BE2C (cell line): Measurements from ENCODE around the gene LAMA2.

Experiments used
- DNase-seq: peaks from one replicate; pipeline ENCODE4 v3.0.0-alpha.2; 2020
- H3K27me3 ChIP-seq: fragments of 250-450 bp; sonication (Bioruptor Pico); 2 replicates; pipeline ENCODE4 v1.5.1; 2020; ENCODE audit warnings: mild to moderate bottlenecking
- H3K36me3 ChIP-seq: fragments of 250-450 bp; sonication (Bioruptor Pico); 2 replicates; pipeline ENCODE4 v1.5.1; 2020; ENCODE audit warnings: mild to moderate bottlenecking
- H3K4me1 ChIP-seq: fragments of 250-450 bp; sonication (Bioruptor Pico); 2 replicates; pipeline ENCODE4 v1.5.1; 2020
- H3K4me3 ChIP-seq: 2 replicates; pipeline ENCODE4 v1.5.1; 2011; ENCODE audit warnings: low read depth, low read length
- H3K9me3 ChIP-seq: fragments of 250-450 bp; sonication (Bioruptor Pico); 2 replicates; pipeline ENCODE4 v1.5.1; 2020
- TF ChIP-seq, protein P1 (sequence below): IDR thresholded peaks from 2 replicates; pipeline ENCODE4 v1.5.1; 2012; ENCODE audit warnings: mild to moderate bottlenecking, low read depth, low read length

The LAMA2 gene

DNA sequence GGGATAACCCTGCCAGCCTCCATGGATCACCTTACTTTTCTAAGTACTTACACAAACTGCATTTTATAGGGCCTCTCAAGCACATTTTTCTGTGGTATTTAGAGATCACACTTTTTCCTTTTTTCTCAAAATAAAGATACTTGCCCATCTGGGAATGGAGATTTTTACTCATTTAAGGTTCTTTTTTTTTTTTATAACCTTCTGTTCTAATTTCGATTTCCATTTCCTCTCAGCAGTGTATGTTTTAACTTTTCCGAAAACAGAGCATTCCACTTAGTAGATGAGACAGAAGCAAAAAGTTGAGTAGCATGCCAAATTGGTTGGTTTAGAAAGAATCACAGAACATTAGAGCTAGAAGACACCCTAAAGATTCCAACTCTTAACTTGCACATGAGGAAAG is 612.7 kb downstream of the LAMA2 start:
- Histone ChIP-seq H3K9me3 (no peaks in the 10 kb centered on the region), H3K27me3 (no peaks in the 10 kb centered on the region; the same call in 1 of the 2 replicates), H3K36me3 (no peaks in the 10 kb centered on the region), H3K4me1 (peaks cover 2% of the 10 kb centered on the region; the same call in 1 of the 2 replicates), H3K4me3 (no peak overlapping the region)
- TF ChIP-seq, protein P1, sequence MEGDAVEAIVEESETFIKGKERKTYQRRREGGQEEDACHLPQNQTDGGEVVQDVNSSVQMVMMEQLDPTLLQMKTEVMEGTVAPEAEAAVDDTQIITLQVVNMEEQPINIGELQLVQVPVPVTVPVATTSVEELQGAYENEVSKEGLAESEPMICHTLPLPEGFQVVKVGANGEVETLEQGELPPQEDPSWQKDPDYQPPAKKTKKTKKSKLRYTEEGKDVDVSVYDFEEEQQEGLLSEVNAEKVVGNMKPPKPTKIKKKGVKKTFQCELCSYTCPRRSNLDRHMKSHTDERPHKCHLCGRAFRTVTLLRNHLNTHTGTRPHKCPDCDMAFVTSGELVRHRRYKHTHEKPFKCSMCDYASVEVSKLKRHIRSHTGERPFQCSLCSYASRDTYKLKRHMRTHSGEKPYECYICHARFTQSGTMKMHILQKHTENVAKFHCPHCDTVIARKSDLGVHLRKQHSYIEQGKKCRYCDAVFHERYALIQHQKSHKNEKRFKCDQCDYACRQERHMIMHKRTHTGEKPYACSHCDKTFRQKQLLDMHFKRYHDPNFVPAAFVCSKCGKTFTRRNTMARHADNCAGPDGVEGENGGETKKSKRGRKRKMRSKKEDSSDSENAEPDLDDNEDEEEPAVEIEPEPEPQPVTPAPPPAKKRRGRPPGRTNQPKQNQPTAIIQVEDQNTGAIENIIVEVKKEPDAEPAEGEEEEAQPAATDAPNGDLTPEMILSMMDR, result no peak
- no peak for DNase-seq

DNA sequence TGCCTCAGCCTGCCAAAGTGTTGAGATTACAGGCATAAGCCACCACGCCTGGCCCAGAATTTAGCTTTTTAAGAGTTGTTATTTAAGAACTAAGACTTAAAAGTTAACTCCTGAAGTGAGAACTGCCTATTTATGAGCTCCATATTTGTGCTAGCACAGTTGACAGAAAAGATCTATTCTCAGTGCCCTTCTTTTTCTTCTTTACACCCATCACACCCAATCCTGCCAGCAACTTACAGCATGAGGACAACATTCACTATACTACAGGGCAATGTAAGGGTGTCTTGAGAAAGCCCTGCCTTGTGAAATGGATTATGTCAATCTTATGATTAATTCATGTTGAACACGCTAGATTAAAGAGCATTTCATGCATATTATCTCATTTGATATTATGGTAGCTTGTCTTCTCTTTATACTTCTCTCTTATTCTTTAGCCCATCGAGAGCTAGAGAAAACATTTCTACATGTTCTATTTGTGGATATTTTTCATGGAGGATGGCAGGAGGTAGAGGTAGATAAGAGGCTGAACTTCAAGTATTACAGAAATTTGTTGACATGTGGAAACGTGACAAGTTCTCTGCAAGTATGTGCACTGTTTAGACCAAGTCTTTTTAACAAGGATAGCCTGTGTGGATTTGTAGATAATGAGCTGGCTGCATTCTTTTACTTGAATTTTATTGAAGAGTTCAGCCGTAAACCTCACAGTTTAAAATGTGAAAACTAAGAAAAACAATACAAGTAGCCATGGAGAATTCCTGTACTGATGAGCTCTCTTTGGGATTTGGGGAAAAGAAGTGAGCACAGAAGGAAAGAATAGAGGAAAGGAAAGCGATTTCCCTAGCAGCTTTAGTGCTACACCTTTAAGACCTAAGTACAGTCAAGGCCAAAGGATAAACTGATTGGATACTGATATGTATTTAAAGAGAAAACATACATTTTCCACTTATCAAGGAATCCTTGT is 614.8 kb downstream of the LAMA2 start:
- Histone ChIP-seq H3K4me1 (peaks cover 10% of the 10 kb centered on the region; the same call in 1 of the 2 replicates), H3K4me3 (no peak overlapping the region), H3K9me3 (no peaks in the 10 kb centered on the region), H3K36me3 (no peaks in the 10 kb centered on the region), H3K27me3 (no peaks in the 10 kb centered on the region; the same call in 1 of the 2 replicates)
- TF ChIP-seq, protein P1, result no peak
- no peak for DNase-seq

DNA sequence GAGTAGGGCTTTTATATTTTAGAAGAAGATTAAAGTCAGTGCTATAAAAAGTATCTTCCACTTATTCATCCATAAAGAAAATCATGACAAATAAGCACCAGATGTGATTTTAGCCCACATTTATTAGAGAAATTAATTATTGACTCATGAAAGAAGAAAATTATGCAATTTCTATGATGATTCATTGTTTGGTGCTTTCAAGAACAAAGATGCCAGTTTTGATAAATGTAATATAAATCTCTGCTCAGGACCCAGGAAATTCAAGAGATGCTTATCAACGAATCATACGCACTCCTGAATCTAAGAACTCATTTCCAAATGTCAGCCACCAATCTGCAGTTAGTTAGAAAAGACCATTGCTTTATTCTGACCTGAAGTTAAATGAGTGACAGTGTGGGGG is 615.6 kb downstream of the LAMA2 start:
- Histone ChIP-seq H3K27me3 (no peaks in the 10 kb centered on the region; the same call in 1 of the 2 replicates), H3K4me1 (peaks cover 10% of the 10 kb centered on the region; the same call in 1 of the 2 replicates), H3K9me3 (no peaks in the 10 kb centered on the region), H3K4me3 (no peak overlapping the region), H3K36me3 (no peaks in the 10 kb centered on the region)
- TF ChIP-seq, protein P1, result no peak
- DNase-seq, result no peak

DNA sequence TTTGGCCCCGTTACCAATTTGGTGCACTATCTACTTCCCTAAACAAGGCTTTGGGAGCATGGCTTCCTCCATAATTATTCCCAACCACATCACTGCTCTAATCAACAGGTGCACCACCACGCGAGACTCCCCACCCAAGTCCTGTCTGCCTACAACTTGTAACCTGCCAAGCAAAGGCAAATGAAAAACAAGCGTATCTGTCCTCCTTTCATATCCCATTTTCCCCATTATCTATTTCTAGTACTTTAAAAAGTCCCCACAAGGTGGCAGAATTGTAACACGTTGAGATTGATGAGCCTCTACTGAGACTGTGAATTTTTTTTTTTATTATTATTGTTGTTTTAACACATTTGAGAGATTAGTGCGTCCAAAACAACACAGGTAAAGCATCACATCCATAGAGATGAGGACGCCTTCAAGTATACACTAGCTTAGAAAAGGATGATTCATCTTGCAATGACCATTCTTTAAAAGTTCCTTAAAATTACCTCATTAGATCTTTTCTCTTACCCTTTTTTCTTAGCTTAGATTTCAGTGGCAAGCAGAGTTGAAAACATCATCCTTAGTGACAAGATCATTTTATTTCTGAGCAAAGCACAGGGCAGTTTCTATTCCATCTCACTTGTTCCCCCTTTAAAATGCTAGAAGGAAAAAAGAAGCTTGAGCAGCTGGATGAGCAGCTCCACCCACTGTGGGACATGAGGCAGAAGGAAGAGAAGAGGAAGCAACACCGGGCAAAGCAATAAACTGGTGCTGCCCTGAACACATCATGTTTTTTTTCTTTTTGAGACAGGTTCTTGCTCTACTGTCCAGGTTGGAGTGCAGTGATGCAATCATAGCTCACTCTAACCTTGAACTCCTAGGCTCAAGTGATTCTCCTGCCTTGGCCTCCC is 616.3 kb downstream of the LAMA2 start:
- H3K36me3 ChIP-seq, result no peaks in the 10 kb centered on the region
- no peak for DNase-seq
- H3K9me3 ChIP-seq, result no peaks in the 10 kb centered on the region
- H3K27me3 ChIP-seq, result no peaks in the 10 kb centered on the region; the same call in 1 of the 2 replicates
- peaks cover 10% of the 10 kb centered on the region; the same call in 1 of the 2 replicates for H3K4me1 ChIP-seq
- TF ChIP-seq, protein P1, result peak; percentile 55
- H3K4me3 ChIP-seq, result no peak overlapping the region

DNA sequence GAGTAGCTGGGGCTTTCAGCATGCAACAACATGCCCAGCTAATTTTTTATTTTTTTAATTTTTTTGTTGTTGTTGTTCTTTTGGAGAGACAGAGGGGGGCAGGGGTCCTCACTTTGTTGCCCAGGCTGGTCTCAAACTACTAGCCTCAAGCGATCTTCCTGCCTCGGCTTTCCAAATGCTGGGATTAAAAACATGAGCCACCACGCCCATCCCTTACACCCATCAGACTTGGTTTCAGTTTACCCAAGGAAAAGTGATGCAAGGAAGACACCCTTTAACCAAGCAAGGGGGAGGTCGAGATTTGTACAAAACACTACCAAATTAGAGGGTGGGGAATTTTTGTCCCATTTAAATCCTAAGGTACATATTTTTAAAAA is 616.9 kb downstream of the LAMA2 start:
- Histone ChIP-seq H3K27me3 (no peaks in the 10 kb centered on the region; the same call in 1 of the 2 replicates), H3K36me3 (no peaks in the 10 kb centered on the region), H3K9me3 (no peaks in the 10 kb centered on the region), H3K4me3 (no peak overlapping the region), H3K4me1 (peaks cover 10% of the 10 kb centered on the region; the same call in 1 of the 2 replicates)
- DNase-seq, result no peak
- TF ChIP-seq, protein P1, result no peak
